ENCODE measurements around the gene FOXP2. TPM values are rescaled to one million over a fixed set of nuclear protein-coding genes. Genes with fewer than 3 reads are reported as not detected.

The FOXP2 gene
- total and polyA plus RNA-seq, 2 of the 4 experiments (the other 2 are of a cell fraction), result 0.89 to 1.1 TPM

DNA sequence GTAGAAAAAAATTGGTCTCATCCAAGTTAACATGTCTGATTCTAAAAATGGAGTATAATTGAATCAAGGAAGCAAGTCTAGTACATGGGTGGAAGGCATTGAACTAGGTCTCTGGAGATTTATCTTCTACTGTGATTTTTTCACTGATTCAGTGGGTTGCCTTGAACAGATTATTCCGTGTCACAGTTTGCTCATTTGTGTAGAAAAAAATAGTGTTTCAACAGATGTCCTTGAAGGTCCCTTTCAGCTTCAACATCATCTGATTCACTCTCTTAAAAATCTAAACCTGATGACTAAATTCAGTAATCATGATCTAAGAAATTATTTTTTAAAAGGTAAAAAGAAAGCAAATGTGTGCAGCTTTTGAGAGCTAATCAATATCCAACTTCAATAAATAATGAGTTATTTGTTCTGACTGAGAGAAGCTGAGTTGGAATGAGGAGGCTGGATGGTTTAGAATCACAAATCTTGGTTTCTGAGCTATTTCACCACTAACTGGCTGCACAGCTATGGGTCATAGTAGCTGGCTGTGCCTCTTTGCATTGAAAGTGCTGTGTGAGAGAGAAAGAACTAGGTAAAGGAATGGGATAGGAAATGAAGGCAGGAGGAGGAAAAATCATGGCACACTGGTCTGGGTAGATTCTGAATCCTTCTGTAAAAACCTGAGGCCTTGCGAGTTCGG lies 285.8 kb downstream of the FOXP2 start:
- Histone ChIP-seq H2AK5ac (ENCODE audit: low read depth, low read length) (no peak overlapping the region), H2BK15ac (ENCODE audit: low read depth, low read length) (no peak overlapping the region), H4K20me1 (ENCODE audit: insufficient read depth, low read length) (no peaks in the 10 kb centered on the region), H2BK20ac (ENCODE audit: low read depth, low read length) (no peak overlapping the region), H3K27me3 (ENCODE audit: control insufficient read depth, insufficient read depth, low read length) (no peaks in the 10 kb centered on the region), H3K79me1 (ENCODE audit: low read depth in 1 of 2, low read length in 2 of 2) (no peaks in the 10 kb centered on the region), H2BK120ac (ENCODE audit: low read depth, low read length) (no peak overlapping the region), H3K9me1 (ENCODE audit: insufficient read depth, low read length) (no peaks in the 10 kb centered on the region), H3K9ac (ENCODE audit: low read depth, low read length) (no peak overlapping the region), H3K27ac (ENCODE audit: insufficient read depth, low read length) (no peak overlapping the region), H3K23ac (ENCODE audit: low read depth, low read length) (no peak overlapping the region), H3K4me3 (ENCODE audit: insufficient read depth, low read depth, low read length) (no peak overlapping the region), H2AK9ac (replicated peaks; ENCODE audit: low read depth, low read length, poor library complexity) (no peak overlapping the region), H3K4me1 (ENCODE audit: control insufficient read depth, insufficient read depth, low read length) (no peaks in the 10 kb centered on the region), H2BK5ac (ENCODE audit: low read depth, low read length, poor library complexity, severe bottlenecking) (no peak overlapping the region), H3K56ac (ENCODE audit: extremely low read depth, insufficient read depth, low read length) (no peak overlapping the region), H4K91ac (ENCODE audit: insufficient read depth, low read depth, low read length) (no peak overlapping the region), H3K36me3 (ENCODE audit: control insufficient read depth, insufficient read depth, low read length) (no peaks in the 10 kb centered on the region), H3K9me3 (ENCODE audit: control insufficient read depth, insufficient read depth, low read length) (no peaks in the 10 kb centered on the region), H3K4me2 (ENCODE audit: low read depth, low read length) (no peak overlapping the region), H3K18ac (ENCODE audit: low read depth, low read length) (no peak overlapping the region), H4K8ac (ENCODE audit: low read depth in 2 of 2, low read length in 2 of 2) (no peak overlapping the region), H4K5ac (ENCODE audit: low read depth, low read length) (no peak overlapping the region), H3K14ac (replicated peaks; ENCODE audit: low read depth, low read length) (no peak overlapping the region), H3K4ac (ENCODE audit: low read depth, low read length) (no peak overlapping the region), H2AFZ (replicated peaks; ENCODE audit: low read length, poor library complexity) (no peak overlapping the region)
- in situ Hi-C loops (cut with MboI; ENCODE audit: low sequenced_read_pairs), result no loop called here
- dilution Hi-C loops (cut with HindIII; ENCODE audit: low sequenced_read_pairs, unreplicated experiment), result no loop called here
- no TSS peak for BruUV-seq (replicated peaks)
- TF ChIP-seq MAFK (IDR thresholded peaks at IDR 0.05; ENCODE audit: low read depth, low read length), result no peak
- TF ChIP-seq FOS (IDR thresholded peaks at IDR 0.05; ENCODE audit: low read depth, low read length), result no peak
- TF ChIP-seq, protein P1, sequence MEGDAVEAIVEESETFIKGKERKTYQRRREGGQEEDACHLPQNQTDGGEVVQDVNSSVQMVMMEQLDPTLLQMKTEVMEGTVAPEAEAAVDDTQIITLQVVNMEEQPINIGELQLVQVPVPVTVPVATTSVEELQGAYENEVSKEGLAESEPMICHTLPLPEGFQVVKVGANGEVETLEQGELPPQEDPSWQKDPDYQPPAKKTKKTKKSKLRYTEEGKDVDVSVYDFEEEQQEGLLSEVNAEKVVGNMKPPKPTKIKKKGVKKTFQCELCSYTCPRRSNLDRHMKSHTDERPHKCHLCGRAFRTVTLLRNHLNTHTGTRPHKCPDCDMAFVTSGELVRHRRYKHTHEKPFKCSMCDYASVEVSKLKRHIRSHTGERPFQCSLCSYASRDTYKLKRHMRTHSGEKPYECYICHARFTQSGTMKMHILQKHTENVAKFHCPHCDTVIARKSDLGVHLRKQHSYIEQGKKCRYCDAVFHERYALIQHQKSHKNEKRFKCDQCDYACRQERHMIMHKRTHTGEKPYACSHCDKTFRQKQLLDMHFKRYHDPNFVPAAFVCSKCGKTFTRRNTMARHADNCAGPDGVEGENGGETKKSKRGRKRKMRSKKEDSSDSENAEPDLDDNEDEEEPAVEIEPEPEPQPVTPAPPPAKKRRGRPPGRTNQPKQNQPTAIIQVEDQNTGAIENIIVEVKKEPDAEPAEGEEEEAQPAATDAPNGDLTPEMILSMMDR (conservative IDR thresholded peaks at IDR 0.05; ENCODE audit: low read depth, low read length), result no peak
- TF ChIP-seq, protein P2, sequence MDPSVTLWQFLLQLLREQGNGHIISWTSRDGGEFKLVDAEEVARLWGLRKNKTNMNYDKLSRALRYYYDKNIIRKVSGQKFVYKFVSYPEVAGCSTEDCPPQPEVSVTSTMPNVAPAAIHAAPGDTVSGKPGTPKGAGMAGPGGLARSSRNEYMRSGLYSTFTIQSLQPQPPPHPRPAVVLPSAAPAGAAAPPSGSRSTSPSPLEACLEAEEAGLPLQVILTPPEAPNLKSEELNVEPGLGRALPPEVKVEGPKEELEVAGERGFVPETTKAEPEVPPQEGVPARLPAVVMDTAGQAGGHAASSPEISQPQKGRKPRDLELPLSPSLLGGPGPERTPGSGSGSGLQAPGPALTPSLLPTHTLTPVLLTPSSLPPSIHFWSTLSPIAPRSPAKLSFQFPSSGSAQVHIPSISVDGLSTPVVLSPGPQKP (IDR thresholded peaks at IDR 0.05; ENCODE audit: borderline replicate concordance, low read depth, low read length), result no peak
- TF ChIP-seq MAZ (IDR thresholded peaks at IDR 0.05; ENCODE audit: borderline replicate concordance, low read depth, low read length), result no peak
- TF ChIP-seq RCOR1 (IDR thresholded peaks at IDR 0.05; ENCODE audit: insufficient replicate concordance, low read length), result no peak
- no peak for TF ChIP-seq BHLHE40 (IDR thresholded peaks at IDR 0.05; ENCODE audit: low read depth, low read length)
- no peak for TF ChIP-seq CHD1 (IDR thresholded peaks at IDR 0.05; ENCODE audit: low read depth, low read length)
- no peak for TF ChIP-seq CEBPB (IDR thresholded peaks at IDR 0.05; ENCODE audit: low read depth, low read length)
- TF ChIP-seq, protein P3, sequence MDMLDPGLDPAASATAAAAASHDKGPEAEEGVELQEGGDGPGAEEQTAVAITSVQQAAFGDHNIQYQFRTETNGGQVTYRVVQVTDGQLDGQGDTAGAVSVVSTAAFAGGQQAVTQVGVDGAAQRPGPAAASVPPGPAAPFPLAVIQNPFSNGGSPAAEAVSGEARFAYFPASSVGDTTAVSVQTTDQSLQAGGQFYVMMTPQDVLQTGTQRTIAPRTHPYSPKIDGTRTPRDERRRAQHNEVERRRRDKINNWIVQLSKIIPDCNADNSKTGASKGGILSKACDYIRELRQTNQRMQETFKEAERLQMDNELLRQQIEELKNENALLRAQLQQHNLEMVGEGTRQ (IDR thresholded peaks at IDR 0.05; ENCODE audit: low read depth, low read length), result no peak
- TF ChIP-seq MXI1 (IDR thresholded peaks at IDR 0.05; ENCODE audit: borderline replicate concordance, low read depth, low read length), result no peak
- ATAC-seq (ENCODE audit: low read depth) (no peak), DNase-seq (no peak)
- no CpG with 5 or more reads among the region's 3 CpGs for WGBS, 2 experiments (ENCODE audit: extremely low coverage in 2 of 2, insufficient read length in 1 of 2)
- ChIA-PET POLR2A (ENCODE audit: unreplicated experiment) (no interaction called here), CTCF (no interaction called here)
- intact Hi-C loops (cut with micrococcal nuclease), result no loop called here

All from IMR-90 (cell line).